Activated CD4-positive, alpha-beta T cell treated with anti-CD3 and anti-CD28 coated beads for 48 hours (primary cell): Measurements from ENCODE around the gene PROM1.

ENCODE experiments used
- DNase-seq: peaks from one replicate; pipeline ENCODE4 v3.0.0-alpha.2; 2020

Gene PROM1

DNA sequence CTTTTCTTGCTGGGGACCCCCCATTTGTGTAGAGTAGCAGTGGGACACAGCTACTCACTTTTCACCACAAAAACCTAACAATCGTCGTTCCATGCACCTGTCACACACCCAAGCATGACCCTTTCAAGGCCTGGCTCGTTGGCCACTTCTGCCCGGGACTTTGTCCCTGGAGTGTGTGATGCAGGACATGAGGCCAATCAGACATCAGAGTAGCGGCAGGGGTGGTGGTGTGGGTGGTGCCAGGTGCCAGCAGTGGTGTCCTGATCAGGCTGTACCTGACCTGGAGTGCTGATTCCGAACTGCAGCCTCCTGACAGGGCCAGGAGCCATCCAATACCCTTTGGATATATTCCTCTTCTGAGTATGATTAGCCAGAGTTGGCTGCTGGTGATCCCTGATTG, 23.1 kb upstream of the PROM1 start:
- DNase-seq: no peak

DNA sequence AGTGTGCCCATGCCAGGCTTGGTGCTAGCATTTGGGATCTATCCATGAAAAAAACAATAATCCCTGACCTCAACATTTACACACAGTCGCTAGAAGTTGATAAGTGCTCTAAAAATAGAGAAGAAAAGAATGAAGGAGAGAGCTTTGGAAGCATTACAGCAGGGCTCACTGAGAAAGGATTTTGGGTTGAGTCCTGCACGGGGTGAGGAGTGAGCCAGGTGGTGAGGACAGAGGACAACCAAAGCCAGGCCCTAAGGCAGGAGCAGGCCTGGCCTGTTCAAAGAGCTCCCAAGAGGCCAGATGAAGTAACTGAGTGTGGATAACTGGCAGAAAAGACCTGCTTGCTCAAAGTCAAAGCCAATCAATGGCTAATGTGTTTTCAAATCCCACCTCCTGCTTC, 20.7 kb upstream of the PROM1 start:
- DNase-seq: no peak

DNA sequence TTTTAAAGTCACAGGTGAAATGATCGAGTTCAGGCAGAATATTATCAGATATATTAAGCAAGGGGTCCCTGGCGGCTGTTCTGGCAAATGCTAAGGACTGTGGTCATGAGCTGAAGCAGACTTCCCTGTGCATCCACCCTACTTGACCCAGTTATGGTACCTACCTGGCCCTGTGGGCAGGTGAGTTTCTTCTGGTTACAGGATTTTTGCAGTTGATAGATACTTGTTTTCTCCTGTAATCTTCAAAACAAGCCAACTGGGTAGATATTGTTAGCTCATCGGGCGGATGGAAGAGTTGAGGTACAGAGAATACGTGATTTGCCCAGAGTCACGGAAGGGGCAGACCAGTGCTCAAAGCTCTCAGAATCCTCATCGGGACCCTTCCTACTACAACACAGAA, 18.5 kb upstream of the PROM1 start:
- DNase-seq: no peak

DNA sequence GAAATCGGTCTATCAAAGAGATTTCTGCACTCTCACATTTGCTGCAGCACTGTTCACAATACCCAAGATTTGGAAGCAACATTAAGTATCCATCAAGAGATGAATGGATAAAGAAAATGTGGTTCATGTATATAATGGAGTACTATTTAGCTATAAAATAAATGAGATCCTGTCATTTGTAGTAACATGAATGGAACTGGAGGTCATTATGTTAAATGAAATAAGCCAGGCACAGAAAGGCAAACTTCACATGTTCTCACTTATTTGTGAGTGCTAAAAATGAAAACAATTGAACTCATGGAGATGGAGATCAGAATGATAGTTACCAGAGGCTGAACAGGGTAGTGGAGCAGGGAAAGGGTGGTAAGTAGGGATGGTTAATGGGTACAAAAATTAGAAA, 17.0 kb upstream of the PROM1 start:
- no peak for DNase-seq

DNA sequence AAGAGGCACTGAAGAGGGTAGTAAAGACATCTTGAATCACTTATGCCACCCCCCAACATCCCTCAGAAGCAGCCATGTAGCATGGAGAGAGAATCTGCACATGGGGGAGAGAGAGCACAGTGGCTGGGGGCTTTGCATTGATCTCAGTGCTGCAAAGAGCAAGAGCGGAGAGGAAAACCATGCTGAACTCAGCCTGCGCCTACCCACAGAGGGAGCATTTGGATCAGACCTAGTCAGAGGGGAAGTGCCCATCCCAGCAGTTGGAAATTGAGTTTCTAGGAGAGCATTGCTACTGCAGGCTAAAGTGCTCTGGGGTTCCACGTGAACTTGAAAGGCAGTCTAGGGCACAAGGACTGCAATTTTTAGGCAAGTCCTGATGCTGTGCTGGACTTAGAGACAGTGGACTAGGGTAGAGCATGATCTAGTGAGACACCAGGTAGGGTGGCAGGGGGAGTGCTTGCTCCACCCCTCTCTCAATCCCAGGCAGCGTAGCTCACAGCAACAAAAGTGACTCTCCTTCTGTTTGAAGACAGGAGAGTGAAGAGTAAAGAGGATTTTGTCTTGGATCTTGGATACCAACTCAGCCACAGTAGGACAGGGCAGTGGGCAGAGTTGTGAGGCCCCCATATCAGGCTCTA, 9.0 kb upstream of the PROM1 start:
- DNase-seq: no peak

DNA sequence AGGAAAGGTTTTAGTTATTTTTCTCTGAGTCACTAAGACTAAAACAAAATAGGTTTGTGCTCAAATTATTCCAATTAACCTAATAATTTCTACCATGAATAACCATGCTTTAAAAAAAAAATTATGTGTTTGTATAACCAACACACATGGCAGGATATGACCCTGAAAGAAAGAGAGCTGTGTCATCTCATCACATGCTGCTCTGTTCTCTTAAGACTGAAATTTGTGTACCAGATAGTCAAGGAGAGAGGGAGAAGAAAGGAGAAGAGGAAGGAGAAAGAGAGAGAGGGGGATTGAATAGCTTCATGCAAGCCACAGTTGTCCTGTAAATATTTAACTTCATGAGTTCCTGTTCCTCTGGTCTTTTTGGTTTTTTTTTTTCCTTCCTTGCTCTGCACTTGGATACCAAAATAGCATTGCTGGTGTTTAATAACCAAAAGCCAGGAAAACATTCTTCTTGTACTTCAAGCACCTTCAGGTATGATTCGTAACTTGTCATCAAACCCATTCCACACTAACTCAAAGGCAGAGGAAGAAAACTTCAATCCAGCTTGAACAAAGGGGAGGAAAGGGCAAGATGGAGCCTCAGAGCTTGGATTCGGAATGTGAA, 6.4 kb upstream of the PROM1 start:
- DNase-seq: no peak

DNA sequence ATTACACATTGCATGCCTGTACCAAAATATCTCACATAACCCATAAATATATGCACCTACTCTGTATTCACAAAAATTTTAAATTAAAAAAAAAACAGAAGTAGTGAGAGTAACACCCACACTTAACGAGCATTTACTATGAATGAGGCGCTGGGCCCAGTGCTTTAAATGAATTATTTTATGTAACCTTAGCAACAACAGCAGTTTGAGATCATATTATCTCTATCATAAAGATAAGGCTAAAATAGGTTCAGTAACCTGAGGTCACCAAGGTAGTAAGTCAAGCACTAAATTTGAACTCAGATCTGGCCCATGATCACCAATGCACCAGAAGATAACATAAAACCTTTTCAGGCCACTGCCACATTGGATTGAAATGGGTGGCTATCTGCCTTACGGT, 5.3 kb upstream of the PROM1 start:
- no peak for DNase-seq

DNA sequence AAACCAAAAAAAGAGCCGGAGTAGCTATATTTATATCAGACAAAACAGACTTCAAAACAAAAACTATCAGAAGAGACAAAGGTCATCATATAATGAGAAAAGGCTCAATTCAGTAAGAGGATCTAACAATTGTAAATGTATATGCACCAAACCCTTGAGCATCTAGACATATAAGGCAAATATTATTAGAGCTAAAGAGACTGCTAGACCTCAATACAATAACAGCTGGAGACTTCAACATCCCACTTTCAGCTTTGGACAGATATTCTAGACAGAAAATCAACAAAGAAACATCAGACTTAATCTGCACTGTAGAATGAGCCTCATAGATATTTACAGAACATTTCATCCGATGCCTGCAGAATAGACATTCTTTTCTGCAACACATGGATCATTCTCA, 4.8 kb upstream of the PROM1 start:
- DNase-seq: no peak

DNA sequence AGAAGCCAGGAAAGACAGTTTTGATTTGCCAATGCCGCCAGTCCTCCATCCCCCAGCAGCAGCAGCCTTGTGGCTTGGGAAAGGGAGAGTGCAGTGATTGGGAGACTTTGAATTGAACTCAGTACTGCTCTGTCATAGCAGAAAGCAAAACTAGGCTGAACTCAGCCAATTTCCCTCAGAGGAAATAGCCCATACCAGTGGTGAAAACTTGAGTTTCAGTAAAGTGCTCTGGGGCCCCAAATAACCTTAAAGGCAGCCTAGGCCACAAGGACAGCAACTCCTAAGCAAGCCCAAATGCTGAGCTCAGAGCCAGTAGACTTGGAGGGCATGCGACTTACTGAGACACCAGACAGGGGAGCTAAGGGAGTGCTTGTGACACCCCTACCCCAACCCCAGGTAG, 2.0 kb upstream of the PROM1 start:
- no peak for DNase-seq

DNA sequence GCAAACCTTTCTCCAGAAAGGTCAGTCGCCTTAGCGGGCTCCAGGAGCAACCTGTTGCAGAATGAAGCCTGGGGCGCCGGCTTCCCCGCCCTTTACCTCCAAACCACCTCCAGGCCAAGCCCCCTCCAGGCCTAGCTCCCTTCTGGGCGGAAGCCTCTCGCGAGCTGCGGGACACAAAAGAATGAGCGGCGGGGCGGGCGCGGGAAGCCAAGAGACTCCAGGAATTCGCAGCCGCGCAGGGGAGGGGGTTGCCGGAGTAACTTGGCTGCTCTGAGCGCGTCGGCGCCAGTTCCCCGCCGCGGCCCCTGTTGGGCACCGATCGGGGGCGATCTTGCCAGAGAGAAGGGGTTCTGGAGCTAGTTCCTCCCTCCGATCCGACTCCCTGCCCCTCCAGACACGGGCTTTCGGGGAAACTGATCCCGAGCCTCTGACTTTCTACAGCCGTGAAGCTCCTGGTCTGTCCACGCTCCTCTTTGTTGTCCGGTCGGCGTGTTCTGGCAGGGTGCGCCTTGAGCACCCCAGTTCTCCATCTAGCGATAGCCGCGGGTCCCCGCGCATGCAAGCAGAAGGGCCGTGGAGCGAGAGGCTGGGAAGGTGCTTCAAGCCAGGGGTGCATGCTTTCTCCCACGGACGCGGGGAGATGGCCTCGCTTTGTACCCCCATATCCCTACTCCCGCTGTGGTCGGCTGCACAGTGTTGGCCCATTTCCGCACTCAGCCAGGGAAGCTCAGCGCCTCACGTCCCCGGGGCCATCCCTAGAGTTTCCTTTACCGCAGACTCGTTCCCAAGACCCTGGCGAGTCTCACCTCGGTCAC, 1.2 kb downstream of the PROM1 start:
- DNase-seq: peak; percentile 43

DNA sequence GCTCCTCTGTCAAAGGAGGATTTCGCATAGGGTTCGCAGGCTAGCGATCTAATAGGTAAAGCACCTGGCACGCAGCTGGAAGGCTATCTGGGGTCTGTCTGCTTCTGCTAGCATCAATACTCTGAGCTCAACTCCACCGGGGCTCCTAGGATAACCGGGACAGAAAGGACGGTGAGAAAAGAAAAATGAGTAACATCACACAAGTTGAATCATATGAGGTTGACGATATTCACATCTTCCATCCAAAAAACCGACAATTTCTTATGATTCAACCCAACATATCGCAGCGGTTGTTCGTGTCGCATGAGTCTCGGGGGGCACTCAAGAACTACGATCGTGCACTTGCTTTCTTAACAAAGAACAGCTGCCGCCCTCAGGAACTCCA, 1.8 kb downstream of the PROM1 start:
- peak; percentile 5 for DNase-seq

DNA sequence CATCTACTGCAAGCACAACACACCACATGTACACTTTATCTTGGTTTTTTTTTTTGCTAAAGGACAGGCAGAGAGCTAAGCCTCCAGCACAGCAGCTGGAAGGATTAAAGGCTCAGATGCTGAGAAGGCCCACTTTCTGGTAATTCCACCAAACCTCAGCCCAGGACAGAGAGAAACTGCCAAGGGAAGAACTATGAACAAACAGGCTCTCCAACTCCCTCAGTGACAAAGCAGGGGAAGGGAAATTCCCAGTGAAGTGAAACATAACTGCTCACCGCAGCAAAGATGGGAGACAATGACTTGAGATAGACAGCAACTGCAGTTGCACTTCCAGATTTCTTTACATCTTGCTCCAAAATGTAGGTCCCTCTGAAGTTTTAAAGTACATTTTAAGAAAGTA, 4.8 kb downstream of the PROM1 start:
- DNase-seq: peak; percentile 6

DNA sequence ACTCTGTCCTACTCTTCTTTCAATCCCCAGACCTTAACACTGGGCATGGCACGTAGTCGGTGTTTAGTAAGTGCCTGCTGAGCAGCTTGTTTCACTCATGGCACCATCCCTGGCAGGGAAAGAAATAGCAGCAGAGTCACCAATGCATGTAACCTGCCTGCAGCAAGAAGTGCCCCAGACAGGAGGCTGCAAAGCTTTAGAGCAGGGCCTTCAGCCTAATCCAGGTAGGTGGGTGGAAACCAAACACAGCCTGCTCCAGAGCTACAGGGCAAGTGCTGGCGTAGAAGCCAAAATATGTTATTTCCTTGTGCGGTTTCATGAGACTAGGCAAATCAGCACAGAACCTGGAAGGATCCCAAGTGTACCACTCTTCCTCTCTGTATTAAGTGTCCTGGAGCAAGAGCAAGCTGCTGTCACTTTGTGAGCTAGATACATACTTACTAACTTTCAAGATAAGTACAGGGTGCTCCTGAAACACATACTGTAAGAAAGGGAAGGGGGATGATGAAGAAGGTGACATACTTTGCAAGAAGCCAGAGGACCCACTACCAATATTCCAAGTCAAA, 5.5 kb downstream of the PROM1 start:
- no peak for DNase-seq

DNA sequence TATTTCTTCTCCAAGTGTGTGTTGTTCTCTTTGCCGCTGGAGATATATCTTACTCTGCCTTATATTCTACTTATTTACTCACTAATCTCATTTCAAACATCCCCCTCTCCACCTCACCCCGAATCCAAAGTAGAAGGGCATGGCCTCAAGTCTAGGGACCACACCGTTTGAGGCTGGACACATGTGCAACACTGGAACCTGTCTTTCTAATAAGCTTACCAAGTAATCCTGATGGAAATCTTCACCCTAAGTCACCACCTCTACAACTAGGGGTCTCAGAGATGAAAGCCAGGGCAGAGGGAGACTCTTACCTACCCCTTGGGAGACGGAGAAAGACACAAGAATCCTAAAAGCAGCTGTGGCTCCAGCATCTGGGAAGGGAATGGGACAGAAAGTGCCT, 6.0 kb downstream of the PROM1 start:
- DNase-seq: no peak

DNA sequence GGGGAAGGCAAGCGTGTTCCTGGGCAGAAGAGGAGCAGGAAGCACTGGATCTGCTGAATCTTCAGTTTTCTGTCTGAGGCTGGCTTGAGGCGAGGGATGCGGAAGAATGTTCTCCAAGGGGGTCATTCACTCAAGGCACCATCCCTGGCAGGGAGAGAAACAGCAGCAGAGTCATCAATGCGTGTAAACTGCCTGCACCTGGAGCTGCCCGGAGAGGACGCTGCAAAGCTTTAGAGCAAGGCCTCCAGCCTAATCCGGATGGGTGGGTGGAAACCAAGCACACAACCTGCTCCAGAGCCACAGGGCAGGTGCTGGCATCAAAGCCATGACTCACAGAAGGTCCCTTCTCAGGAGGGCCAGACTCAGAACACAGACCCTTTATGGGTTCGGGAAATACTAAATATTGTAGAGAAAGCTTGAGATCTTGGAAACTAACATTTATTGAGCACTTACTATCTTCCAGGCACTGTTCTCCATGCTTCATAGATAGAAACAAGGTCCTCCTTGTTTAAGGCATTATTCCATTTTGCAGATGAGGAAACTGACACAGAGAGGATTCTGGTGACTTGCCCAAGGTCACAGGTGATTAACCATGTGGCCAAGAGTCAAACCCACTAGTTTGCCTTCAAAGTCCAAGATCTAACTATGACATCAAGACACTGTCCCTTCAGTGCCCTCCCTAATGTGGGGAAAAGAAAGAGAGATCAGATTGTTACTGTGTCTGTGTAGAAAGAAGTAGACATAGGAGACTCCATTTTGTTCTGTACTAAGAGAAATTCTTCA, 7.7 kb downstream of the PROM1 start:
- no peak for DNase-seq

DNA sequence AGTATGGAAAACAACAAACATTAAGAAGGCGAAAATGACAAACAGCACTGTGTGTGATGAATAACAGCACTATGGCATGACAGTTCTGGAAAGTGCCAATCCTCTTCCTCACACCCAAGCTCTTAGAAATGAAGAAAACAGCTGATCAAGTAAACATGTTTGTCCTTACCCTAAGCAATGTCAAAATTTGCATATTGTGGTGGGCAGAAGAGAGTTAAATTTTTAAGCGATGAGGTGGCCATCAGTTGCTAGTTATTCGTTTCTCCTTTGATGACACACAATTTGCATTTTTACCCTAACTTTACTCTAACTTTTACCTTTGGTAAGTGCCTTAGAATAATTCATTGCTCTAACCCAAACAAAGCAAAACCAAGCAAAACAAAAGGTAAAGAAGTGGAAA, 8.8 kb downstream of the PROM1 start:
- DNase-seq: no peak

DNA sequence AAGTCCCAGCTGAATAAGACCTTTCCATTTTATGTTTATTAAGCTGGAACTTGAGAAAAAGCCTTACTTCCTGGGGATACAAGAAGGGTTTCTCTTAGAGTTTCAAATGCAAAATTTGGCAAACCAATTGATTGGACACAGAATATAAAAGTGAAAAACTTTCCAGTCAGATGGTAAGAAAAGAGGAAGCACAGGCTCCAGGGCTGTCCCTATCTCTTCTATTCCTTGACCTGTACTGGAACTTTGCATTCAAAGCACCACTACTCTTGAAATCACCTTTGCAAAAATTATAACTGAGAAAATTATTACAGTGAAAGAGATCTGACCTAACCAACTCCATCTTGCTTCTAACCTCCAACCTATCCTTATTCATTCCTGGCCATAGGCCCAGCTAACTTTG, 11.7 kb downstream of the PROM1 start:
- no peak for DNase-seq

DNA sequence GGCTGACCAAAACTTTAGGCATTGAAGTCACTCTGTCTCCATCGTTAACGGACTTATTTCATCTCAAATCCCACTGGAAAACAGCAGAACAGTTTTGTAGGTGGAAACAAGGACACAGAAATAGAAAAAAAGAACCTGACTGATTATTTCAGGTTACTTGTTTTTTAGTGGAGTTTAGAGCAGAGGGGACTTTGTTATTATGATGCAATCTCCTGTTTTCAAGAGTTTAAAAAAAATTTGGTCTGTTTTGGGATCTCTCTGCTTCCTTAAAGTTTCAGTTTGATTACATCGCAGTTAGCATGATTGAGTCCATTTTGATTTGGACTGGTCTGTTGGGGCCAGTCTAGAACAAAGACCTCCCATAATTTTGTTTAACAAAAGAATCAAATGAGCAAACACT, 13.6 kb downstream of the PROM1 start:
- DNase-seq: no peak

DNA sequence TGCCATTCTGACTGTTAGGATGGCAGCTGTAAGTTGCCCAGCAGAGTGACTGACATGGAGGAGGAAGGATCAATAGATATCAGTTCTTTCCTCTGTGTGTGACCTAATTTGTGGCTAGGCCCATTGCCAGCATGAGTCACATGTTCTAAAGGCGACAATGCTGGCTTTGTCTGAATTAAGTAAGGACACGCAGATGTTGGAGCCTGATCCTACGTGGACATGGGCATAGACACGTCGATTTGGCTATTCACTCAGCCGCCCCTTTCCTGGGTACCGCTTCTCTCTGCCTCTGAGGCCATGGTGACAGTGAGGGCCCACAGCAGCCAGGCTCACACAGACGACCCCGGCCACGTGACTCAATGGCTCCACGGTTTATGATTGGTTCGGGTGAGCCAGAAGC, 16.3 kb downstream of the PROM1 start:
- peak; percentile 17 for DNase-seq

DNA sequence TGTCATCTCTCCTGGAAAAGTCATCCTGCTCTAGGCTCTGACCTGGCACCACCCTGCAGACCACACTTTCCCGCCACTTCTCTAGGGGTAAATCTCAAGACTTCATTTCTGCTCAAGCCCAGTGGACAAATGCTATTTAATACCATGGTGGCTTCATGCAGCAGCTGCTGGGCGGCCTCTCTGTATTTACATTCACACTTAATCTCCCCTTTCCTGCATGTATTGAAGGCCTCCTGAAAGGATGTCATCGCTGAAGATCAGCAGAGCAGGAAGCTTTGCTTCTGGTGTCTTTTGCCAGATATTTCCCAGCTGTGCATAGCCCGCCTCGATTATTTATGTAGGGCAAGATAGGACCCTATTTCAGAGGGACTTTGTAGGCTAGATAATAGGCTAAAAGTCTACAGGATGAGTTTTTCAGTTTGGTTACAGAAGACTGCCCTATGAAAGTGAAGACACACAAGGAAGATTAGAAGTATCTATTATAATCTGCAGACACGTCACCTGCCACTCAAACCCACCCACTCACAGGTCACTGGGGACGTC, 17.2 kb downstream of the PROM1 start:
- no peak for DNase-seq

DNA sequence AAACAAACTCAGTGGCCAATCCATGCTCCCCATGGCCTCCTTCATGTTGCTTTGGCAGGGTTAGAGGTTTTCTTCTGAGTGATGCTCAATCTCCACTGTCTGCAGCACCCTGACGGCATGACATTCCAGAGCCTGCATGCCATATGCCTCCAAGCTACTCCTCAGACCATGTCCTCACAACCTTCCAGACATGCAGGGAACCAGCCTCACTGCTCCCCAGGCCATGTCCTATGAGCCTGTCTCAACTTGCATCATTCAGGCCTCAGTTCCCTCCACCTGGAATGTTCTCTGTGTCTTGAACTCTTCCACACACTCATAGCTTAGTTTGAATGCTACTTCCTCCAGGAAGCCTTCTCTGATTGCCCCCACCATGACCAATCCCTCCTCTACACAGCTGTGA, 18.8 kb downstream of the PROM1 start:
- DNase-seq: no peak

DNA sequence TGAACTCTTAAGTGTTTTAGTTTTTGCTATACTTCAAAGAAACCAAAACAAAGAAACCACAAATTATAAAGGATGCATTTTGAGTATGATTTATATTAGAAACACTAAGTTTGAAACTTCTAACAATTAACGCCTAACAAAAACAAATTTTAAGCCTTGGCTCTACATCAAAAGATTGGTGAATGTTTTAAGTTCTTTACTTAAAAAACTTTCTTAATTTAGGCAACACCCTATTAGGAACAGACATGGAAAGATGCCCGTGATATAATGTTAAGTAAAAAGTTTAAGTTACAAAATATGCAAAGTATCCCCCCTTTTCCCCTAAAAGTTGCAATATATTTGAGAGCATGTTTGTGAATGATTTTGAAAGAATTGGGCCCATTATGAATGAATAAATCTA, 21.2 kb downstream of the PROM1 start:
- no peak for DNase-seq
